Activated effector memory CD4-positive, alpha-beta T cell treated with anti-CD3 and anti-CD28 coated beads, Interleukin-2, amount 50 U/mL, for 16 hours (primary cell): ENCODE measurements around the gene TPRG1.

Experiments used
- DNase-seq: peaks from one replicate; pipeline ENCODE4 v3.0.0-alpha.2; 2020

The TPRG1 gene

GRCh38 chr3:189171707-189172106, at the start of gene TPRG1:
Gene TPRG1 (plus strand): TSS chr3:189171971. CDS start chr3:189207385, 35,414 bp downstream.
- DNase-seq: no peak

- DNase-seq: no peak
These were observed 49.7 kb upstream of the TPRG1 start for GRCh38 chr3:189122110-189122509.

- no peak for DNase-seq
These were observed 49.1 kb upstream of the TPRG1 start for GRCh38 chr3:189122526-189123205.

- DNase-seq: no peak
These were observed 48.0 kb upstream of the TPRG1 start for GRCh38 chr3:189123595-189124387.

GRCh38 chr3:189132231-189132671, 39.5 kb upstream of the TPRG1 start:
- peak; percentile 91 for DNase-seq

GRCh38 chr3:189132839-189133238, 38.9 kb upstream of the TPRG1 start:
- no peak for DNase-seq

- no peak for DNase-seq
These were observed 38.0 kb upstream of the TPRG1 start for GRCh38 chr3:189133768-189134167.

- DNase-seq: no peak
These were observed 34.4 kb upstream of the TPRG1 start for GRCh38 chr3:189137416-189137815.

- no peak for DNase-seq
These were observed 32.7 kb upstream of the TPRG1 start for GRCh38 chr3:189138901-189139610.

GRCh38 chr3:189139611-189139940, 32.2 kb upstream of the TPRG1 start:
- DNase-seq: no peak

- DNase-seq: peak; percentile 64
These were observed 29.2 kb upstream of the TPRG1 start for GRCh38 chr3:189142527-189142926.

- no peak for DNase-seq
These were observed 28.4 kb upstream of the TPRG1 start for GRCh38 chr3:189143321-189143720.

- no peak for DNase-seq
These were observed 28.0 kb upstream of the TPRG1 start for GRCh38 chr3:189143771-189144170.

GRCh38 chr3:189144645-189145044, 27.1 kb upstream of the TPRG1 start:
- DNase-seq: no peak

- DNase-seq: no peak
These were observed 24.9 kb upstream of the TPRG1 start for GRCh38 chr3:189146848-189147247.

GRCh38 chr3:189148081-189148507, 23.7 kb upstream of the TPRG1 start:
- DNase-seq: peak; percentile 86

- no peak for DNase-seq
These were observed 22.6 kb upstream of the TPRG1 start for GRCh38 chr3:189149203-189149602.

GRCh38 chr3:189157232-189158007, 14.4 kb upstream of the TPRG1 start:
- DNase-seq: no peak

GRCh38 chr3:189158034-189158433, 13.7 kb upstream of the TPRG1 start:
- no peak for DNase-seq

- DNase-seq: no peak
These were observed 11.1 kb upstream of the TPRG1 start for GRCh38 chr3:189160519-189161309.

GRCh38 chr3:189165092-189165612, 6.6 kb upstream of the TPRG1 start:
- DNase-seq: no peak

- DNase-seq: no peak
These were observed 5.5 kb upstream of the TPRG1 start for GRCh38 chr3:189166321-189166720.
